GM18526 (cell line): Measurements from ENCODE around the gene SERTAD3.

Experiments
- POLR2A ChIP-seq: IDR thresholded peaks from 3 replicates; pipeline ENCODE4 v1.6.1; 2011; ENCODE audit not compliant: insufficient read length; ENCODE audit errors: extremely low read depth

The SERTAD3 gene

GRCh38 chr19:40433391-40434216 is 10.5 kb downstream of the SERTAD3 start:
- peak; percentile 45 for TF ChIP-seq POLR2A

DNA sequence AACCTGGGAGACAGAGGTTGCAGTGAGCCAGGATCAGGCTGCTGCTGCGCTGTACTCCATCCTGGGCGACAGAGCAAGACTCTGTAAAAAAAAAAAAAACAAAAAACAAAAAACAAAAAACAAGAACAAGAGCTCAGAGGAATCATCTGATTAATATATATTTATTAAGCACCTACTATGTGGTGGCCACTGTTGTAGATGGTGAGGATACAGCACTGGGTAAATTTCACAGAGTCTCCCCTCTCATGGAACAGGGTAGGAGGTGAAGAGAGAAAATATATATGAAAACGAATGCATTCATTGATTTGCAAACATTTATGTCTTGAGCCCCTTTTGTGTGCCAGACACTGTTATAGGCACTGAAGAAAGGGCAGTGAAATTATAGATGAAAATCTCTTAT is 12.4 kb downstream of the SERTAD3 start:
- TF ChIP-seq POLR2A = no peak

DNA sequence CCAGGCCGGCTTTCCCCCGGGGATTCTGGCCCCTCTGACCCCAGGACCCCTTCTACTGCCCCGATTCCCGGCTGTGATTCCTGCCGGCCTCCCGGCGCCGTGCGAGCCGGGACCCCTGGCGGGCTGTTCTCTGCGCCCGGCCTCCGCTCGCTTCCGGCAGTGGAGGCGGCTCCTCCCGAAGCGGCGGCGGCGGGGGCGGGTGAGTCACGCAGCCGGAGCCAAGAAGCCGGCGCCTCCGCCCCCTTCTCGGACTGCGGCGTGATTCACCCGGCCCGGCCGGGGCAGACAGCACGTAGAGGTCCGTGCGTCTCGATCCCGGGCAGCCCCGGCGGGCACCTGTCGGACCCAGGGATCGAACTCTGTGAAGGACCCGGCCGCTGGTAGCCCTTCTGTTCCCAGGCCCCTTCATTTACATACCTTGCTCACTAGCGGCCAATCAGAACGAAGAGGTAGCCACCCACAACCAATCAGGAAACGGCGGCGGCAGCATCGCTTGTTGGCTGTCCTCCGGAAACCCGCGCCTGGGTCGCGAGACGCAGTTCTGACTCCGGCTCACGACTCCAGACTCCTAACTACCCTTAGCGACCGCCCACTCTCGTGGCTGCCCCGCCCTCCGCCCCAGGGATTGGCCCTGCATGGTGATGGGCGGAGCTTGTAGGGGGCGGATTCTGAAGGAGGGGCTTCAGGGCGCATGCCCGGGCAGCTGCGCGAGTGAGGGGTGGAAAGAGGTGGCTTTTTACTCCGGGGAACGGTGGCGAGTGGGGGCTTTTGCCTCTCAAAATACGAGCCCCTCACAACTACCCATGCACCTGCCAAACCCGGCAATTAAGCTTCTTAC is 18.5 kb downstream of the SERTAD3 start, which contains the start of gene SERTAD1:
SERTAD1 (minus strand) TSS at position 543 of the 838 bp plus-strand sequence. CDS start 2,446 bp downstream, outside the sequence.
- TF ChIP-seq POLR2A = peak; percentile 99

GRCh38 chr19:40424637-40425449 is 19.3 kb downstream of the SERTAD3 start:
- no peak for TF ChIP-seq POLR2A

GRCh38 chr19:40423938-40424337 is 20.2 kb downstream of the SERTAD3 start:
- TF ChIP-seq POLR2A = no peak

DNA sequence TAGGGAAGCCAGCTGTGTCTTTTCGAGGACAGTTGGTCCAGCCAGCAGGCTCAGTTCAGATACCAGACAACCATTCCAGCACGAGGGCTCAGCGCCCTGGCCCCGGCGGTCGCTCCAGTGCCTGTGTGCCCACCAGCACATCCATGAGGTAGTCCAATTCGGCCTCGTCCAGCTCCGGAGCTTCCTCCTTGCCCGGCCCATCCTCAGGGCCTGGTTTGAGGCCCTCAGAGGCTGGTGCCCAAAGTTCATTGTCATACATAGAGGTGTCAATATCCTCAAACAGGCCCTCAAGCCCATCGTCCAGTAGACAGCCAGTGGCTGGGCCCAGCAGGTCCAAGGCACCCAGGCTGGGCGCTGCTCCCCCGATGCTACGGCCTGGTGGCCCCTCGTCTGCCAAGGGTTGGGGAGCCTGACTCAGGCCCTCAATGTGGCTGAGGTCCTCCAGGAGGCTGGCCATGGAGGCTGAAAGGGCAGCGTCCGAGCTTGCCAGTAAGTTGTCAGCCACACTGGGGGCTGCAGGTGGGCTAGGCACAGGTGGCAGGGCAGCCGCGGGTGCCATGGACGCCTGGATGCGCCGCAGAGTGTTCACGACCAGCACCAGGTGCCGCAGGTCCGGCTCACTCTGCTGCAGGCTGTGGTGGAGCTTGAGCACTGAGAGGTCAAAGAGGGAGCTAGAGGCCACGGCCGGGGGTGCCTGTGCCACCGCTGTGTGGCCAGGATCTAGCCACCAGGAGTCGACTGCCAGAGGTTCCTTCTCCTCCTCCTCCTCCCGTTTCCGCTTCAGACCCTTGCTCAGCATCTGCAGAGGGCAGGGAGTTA is 21.2 kb downstream of the SERTAD3 start:
- no peak for TF ChIP-seq POLR2A

GRCh38 chr19:40421993-40422747 is 22.0 kb downstream of the SERTAD3 start:
- TF ChIP-seq POLR2A = no peak

- peak; percentile 67 for TF ChIP-seq POLR2A
Measured at GRCh38 chr19:40420766-40421765, 23.1 kb downstream of the SERTAD3 start.

- no peak for TF ChIP-seq POLR2A
Measured at GRCh38 chr19:40420451-40420765, 23.7 kb downstream of the SERTAD3 start.

- no peak for TF ChIP-seq POLR2A
Measured at GRCh38 chr19:40419780-40420179, 24.4 kb downstream of the SERTAD3 start.

DNA sequence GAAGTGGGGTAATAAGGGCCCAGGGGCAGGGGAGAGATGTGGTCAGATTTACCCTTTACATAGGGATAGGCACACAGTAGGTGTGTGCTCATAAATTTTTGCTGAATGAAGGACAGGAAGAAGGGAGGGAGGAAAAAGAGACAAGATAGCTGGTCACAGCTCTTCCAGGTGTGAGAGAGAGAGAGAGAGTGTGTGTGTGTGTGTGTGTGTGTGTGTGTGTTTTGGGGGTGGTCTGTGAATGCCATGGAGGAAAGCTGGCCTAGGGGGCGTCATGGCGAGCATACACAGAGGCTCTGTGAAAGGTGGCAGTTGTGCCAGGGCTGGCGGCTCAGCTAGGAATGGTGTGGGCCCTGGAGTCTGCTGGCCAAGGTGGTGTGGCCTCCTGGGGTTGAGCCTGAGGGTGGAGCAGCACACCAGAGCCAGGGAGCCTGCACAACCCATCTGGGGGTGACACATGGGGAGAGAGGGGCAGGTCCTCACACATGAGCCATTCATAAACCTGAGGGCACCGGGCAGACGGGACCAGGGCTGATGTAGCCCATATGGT is 25.0 kb downstream of the SERTAD3 start:
- TF ChIP-seq POLR2A = no peak

DNA sequence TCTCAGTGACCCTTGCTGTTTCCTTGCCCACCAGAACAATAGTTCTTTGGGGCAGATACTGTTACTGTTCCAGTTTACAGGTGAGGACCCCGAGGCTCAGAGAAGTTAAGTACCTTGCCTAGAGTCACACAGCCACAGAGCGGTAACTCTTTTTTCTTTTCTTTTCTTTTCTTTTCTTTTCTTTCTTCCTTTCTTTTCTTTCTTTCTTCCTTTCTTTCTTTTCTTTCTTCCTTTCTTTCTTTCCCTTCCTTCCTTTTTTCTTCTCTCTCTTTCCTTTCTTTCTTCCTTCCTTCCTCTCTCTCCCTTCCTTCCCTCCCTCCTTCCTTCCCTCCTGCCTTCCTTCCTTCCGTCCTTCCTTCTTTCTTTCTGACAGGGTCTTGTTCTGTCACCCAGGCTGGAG is 26.1 kb downstream of the SERTAD3 start:
- TF ChIP-seq POLR2A = no peak

DNA sequence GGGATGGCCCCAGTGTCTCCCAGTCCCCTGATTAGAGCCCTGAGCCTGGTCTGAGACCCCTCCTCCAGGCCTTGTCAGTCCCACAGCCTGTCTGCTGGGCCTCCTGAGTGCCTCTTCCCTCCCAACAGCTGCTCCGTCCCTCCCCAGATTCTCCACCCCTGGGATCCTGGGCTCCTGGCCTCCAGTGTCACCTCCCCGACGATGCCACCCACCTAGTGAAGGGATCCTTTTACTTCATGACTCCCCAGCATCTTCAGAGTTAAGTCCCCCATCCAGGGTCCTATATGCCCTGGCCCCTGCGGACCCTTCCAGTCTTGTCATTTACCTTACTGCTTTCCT is 26.5 kb downstream of the SERTAD3 start:
- TF ChIP-seq POLR2A = no peak
